HG03066 (cell line): ENCODE results near the gene FAM174C.

Source experiments
- ATAC-seq: cut with Tn5 transposase; IDR thresholded peaks from one replicate; pipeline ENCODE4 v1.9.1; 2021; ENCODE audit warnings: low read depth; ENCODE audit not compliant: unreplicated experiment

Gene FAM174C

DNA sequence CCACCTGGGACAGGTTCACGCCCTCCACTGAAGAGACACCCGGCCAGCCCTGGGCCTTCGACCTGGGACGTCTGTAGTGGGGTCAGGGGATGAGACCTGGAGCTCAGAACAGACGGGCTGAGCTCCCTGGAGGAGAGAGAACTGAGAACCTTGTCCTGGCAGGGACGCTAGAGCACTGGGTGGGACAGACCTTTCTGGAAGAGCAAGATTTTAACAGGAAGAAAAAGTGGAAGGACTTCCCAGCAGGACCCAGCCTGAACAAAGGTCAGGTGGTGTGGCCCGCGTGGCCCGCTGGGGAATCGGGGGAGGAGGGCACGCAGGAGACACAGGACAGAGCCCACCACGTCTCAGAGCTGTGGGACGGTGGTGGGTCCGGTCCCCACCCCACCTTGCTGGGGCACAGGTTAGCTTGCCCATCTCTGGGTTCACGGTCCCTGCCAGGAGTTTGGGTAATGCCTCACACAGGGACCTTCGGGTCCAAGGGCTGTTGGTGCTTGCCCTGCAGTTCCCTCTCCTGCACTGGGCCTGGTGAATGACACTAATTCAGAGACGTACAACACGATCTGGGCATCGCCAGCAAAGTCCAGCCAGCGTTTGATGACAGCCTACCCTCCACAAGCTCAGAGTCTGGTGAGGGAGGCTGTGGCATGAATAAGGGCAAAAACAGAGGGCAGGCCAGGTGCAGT, 9.1 kb downstream of the FAM174C start:
- ATAC-seq, result no peak

DNA sequence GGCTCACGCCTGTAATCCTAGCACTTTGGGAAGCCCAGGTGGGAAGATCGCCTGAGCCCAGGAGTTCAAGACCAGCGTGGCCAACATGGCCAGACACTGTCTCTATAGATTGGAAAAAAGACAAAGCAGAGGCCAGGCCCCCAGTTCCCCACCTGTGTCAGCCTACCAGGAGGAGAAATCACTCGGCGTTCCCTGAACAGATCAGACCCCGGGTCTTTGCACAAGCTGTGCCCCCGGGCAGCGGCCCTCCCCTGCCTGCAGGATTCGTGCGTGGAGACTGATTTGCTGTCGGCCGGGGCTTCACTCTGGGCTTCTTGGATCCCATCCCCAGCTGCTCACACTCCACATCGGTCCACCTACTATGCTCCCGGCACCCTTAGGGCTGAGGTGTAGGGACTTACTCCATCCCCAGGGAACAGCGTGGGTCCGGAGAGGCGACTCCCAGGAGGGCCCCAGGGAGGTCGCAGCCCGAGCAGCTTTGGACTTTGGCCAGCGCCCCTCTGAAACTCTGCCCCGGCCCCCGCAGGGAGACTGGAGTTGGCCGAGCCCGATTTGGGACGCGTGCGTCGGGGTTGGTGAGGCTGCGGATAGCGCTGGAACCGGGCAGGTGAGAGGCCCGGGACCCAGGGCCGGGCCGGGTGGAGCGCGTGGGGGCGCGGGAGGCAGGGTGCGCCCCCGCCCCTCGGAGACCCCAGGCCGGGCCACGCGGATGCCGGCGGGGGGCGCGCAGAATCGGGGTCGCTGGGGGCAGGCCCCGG, 9.8 kb downstream of the FAM174C start:
- no peak for ATAC-seq

- ATAC-seq, result no peak
Observed at GRCh38 chr19:1285737-1286360, 10.5 kb downstream of the FAM174C start, which contains the start of gene EFNA2. EFNA2 (plus strand) TSS chr19:1285873; CDS start chr19:1286169, 296 bp downstream.

DNA sequence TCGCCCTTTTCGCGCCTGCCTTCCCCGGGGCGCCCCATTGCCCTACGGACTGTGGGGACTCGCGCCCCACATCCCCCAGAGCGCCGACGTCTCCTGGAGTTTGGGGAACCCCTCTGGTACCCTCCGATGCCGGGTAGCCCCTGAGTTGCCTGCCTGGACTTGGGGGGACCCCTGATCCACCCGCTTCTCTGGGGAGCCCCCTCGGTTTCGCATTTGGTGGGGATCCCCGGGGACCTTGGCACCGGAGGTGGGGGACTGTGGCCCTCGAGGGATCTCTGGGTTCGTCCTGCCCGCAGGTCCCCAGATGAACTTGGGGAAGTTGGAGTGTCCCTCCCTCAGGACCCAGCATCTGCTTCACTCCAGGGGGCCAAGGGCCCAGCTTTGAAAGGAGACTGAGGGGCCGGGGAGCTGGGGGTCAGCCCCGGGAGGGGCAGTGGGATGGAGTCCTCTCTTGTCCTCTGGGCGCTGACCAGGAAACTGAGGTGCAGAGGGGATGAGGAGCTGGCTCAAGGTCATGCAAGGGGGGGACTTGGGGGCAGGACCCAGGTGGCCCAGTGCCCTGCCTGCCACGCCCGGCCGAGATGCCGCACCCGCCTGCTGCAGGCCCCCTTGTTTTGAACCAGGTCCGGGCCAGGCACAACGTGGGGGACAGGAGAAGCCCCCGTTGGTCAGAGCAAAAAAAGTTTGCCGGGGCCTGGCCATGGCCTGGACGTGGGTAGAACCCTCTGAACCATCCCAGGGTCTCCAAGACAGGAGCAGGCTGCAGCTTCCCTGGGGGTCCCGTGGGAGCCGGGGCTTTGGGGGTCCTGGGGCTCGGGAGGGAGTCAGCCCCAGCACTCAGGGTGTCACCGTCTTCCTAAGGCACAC, 11.4 kb downstream of the FAM174C start:
- ATAC-seq, result no peak

GRCh38 chr19:1287354-1288225, 12.3 kb downstream of the FAM174C start:
- ATAC-seq, result no peak

DNA sequence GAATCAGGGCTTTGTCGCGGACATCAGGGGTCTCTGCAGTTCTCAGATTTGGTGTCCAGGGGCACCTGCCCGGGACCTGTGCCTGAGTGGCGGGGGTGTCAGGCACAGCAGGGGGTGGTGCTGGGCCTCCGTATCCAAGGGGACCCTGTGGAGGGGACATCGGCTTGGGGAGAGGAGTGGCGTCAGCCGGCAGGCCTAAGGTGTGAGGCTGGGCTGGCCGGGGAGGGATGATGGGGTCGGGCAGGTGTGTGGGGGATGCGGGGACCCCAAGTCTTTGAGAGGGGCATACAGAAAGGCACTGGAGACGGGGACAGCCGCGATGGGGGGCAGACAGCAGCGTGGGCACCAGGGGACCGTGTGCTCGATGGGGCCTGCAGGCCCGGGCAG, 12.9 kb downstream of the FAM174C start:
- ATAC-seq, result no peak

GRCh38 chr19:1288833-1289685, 13.7 kb downstream of the FAM174C start:
- no peak for ATAC-seq

GRCh38 chr19:1289686-1290025, 14.3 kb downstream of the FAM174C start:
- no peak for ATAC-seq

GRCh38 chr19:1290196-1290702, 14.9 kb downstream of the FAM174C start:
- ATAC-seq, result no peak

DNA sequence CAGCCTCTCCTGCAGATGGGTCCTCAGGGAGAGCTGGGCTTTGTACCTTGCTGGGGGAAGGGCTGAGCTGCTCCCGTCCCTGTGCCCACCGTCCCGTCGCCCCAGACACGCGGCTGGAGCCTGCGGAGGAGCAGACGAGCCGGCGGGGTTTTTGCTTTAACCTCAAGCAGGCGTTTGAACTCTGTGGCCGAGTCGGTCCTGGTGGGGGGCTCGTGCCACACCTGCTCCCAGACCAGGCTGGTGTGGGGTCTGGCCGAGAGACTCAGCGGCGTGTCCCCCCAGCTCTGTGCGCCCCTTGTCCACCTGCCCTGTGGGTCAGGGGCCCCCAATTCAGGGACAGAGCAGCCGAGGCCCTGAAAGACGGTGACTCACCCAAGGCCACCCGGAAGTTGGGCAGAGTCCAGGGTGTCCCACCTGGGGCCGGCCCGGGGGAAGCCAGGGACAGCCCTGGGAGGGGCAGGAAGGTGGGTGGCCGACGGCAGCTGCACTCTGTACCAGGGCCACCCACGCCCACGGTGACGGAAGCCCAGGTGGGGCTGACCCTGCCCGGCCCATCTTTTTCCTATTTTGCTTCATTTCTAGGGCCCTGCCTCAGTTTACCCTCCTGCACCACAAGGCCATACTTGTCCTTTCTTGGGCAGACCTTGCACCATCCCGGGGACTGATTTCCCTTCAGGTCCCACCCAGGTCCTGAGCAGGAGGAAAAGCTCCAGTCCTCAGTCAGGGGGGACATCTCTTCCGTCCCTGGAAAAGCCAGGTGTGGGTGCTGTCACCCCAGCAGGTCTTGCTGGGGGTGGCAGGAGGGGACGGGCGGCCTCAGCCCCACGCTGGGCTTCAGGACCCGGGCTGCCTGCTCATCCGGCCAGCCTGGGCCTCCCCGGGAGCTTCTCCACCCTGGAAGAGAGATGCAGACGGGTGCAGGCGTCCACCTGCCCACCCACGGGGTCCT, 15.6 kb downstream of the FAM174C start:
- no peak for ATAC-seq

- ATAC-seq, result no peak
Observed at GRCh38 chr19:1291761-1292418, 16.6 kb downstream of the FAM174C start.

DNA sequence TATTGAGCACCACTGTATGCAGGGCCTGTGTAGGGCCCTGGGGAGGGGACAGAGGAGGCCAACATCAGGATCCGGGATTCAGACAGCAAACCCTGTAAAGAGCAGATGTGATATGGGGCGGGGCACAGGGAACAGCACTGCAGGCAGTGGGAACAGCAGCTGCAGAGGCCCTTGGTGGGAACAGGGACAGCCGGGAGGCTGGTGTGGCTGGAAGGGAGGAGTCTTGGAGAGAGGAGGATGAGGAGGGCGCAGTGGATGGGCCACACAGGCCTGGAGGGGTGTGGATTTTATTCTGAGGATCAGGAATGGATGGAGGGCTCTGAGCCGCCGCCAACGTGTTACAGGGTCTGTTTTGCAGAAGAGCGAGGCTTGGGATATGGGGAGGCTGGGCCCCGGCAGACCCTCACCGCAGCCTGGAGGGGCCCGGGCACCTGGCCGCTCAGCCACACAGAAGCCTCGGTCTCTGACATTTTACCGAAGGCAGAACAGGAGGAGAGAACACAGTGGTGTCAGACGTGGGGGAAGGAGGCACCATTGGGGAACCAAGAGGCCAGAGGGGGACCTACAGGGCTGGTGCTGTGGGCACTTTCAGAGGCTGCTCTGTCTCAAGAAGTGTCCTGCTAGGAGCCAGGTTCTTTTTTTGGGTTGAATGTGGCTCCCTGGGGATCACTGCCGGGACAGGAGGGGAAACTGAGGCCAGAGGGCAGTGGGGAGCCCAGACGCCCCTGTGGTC, 17.3 kb downstream of the FAM174C start:
- no peak for ATAC-seq

DNA sequence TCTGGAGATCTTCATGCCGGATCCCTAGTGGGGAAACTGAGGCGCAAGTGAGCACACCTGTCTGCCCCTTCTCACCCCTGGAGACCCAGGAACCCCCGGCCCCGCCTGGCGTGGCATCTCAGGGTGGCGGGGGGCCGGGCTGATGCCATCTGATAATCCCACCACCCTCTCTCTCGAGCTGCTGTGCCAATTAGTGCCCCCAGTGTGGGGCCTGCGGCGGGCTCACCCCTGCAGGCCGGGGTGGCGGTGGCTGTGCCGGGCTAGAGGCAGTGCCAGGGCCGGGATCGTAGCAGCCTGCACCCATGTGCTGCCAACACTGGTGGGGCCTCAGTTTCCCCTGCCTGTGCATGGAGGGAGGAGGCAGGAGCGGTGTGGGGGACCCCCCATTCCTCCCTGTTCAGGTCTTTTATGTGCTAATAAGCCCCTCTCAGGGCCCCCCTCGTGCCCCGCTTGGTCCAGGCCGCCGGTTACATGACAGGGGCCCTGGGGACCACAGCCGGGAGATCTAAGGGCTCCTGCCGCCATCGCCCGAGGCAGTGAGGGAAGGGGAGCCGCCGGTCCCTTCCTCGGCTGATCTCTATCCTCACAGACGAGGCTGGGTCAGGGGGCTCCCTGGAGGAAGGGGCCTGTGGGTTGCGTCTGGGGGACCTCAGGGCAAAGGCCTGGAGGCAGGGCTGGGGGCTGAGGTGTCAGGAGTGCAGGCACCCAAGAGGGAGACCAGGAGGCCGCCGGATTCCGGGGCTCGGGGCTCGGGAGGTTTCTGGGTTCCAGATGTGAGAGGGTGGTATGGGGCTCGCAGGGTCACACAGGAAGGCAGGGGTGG, 18.7 kb downstream of the FAM174C start:
- no peak for ATAC-seq

- no peak for ATAC-seq
Observed at GRCh38 chr19:1294688-1295087, 19.4 kb downstream of the FAM174C start.

DNA sequence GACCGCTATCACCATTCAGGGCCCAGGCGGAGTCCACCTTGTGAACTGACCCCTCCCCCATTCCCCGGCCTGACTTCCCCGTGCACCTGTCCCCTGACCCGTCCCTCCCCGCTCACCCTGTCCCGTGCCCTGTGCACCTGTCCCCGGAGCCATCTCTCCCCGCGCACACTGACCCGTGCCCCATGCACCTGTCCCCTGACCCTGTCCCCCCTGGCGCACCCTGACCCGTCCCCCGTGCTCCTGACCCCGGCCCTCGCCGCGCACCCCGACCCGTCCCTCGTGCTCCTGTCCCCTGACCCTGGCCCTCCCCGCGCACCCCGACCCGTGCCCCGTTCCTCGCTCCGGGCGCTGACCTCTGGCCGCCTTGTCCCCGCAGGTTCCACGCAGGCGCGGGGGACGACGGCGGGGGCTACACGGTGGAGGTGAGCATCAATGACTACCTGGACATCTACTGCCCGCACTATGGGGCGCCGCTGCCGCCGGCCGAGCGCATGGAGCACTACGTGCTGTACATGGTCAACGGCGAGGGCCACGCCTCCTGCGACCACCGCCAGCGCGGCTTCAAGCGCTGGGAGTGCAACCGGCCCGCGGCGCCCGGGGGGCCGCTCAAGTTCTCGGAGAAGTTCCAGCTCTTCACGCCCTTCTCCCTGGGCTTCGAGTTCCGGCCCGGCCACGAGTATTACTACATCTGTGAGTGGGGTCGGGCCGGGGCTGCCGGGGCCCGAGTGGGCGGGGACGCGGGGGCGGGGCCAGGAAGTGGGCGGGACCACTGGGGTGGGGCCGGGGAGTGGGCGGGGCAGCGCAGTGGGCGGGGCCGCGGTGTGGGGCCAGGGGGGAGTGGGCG, 20.1 kb downstream of the FAM174C start:
- no peak for ATAC-seq
